HEK293 (cell line): Measurements from ENCODE around the gene UBASH3B.

ENCODE experiments used
- BCL11A ChIP-seq: fragments of 450-650 bp; formaldehyde crosslinking; IDR thresholded peaks from 2 replicates; pipeline ENCODE4 v1.5.1; 2016; ENCODE audit warnings: low read depth, missing biosample characterization, missing genetic modification characterization
- TCF7L2 ChIP-seq: IDR thresholded peaks from 2 replicates; pipeline ENCODE4 v1.6.1; 2011; ENCODE audit warnings: low read depth, mild to moderate bottlenecking, inconsistent platforms, low read length, moderate library complexity, borderline replicate concordance
- TRIM28 ChIP-seq: IDR thresholded peaks from 2 replicates; pipeline ENCODE4 v1.6.1; 2011; ENCODE audit warnings: low read length, control low read depth, borderline replicate concordance
- ZNF19 ChIP-seq: fragments of 450-650 bp; formaldehyde crosslinking; IDR thresholded peaks from 2 replicates; pipeline ENCODE4; 2016; ENCODE audit warnings: missing biosample characterization, missing genetic modification characterization, low read depth
- ZNF24 ChIP-seq: fragments of 450-650 bp; formaldehyde crosslinking; IDR thresholded peaks from 2 replicates; pipeline ENCODE4 v1.5.1; 2016; ENCODE audit warnings: missing biosample characterization, missing genetic modification characterization
- ZNF274 ChIP-seq, 2 experiments: fragments of 200-500 bp in 1 of 2; fragments of 450-650 bp in 1 of 2; sonication (Bioruptor generic) in 1 of 2; formaldehyde crosslinking in 1 of 2; IDR thresholded peaks; 2 replicates each; pipeline versions ENCODE4 v1.5.1 to v1.6.1; 2014 to 2016; ENCODE audit warnings: borderline replicate concordance in 1 of 2, inconsistent platforms in 1 of 2, low read length in 1 of 2, missing biosample characterization in 1 of 2, missing genetic modification characterization in 1 of 2
- ZNF561 ChIP-seq: fragments of 450-650 bp; IDR thresholded peaks from 2 replicates; pipeline ENCODE4 v1.5.1; 2018; ENCODE audit warnings: missing biosample characterization, missing genetic modification characterization, borderline replicate concordance
- TF ChIP-seq, protein P1 (sequence below): fragments of 450-650 bp; formaldehyde crosslinking; optimal IDR thresholded peaks from 2 replicates; pipeline ENCODE3; 2016; ENCODE audit warnings: missing biosample characterization, mild to moderate bottlenecking, missing genetic modification characterization
- TF ChIP-seq, protein P2 (sequence below): sonication (generic); formaldehyde crosslinking; IDR thresholded peaks from 2 replicates; pipeline ENCODE4 v1.8.1; 2022; ENCODE audit warnings: mild to moderate bottlenecking, moderate library complexity, missing genetic modification reagents
- TF ChIP-seq, protein P3 (sequence below): fragments of 450-650 bp; formaldehyde crosslinking; IDR thresholded peaks from 2 replicates; pipeline ENCODE4 v1.5.1; 2016; ENCODE audit warnings: missing biosample characterization, missing genetic modification characterization
- TF ChIP-seq, protein P4 (sequence below): fragments of 450-650 bp; formaldehyde crosslinking; IDR thresholded peaks from 2 replicates; pipeline ENCODE4 v1.5.1; 2016; ENCODE audit warnings: missing biosample characterization, missing genetic modification characterization, low read depth
- TF ChIP-seq, protein P5 (sequence below): fragments of 450-650 bp; formaldehyde crosslinking; IDR thresholded peaks from 2 replicates; pipeline ENCODE4 v1.5.1; 2016; ENCODE audit warnings: missing biosample characterization, missing genetic modification characterization

DNA sequence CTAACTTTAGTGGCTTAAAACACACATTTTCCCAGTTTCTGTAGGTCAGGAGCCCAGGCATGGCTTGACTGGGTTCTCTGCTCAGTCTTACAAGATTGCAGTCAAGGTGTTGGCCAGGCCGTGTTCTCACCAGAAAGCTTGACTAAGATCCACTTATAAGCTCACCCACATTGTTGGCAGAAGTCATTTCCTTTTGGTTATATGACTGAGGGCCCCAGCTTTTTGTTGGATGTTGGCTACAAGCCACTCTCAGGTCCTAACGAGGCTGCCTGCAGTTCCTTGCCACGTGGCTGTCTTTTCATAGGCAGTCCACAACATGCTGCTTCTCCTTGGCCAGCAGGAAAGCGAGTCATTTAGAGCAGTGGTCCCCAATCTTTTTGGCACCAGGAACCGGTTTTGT lies 103.5 kb downstream of the UBASH3B start:
- TF ChIP-seq, protein P1, sequence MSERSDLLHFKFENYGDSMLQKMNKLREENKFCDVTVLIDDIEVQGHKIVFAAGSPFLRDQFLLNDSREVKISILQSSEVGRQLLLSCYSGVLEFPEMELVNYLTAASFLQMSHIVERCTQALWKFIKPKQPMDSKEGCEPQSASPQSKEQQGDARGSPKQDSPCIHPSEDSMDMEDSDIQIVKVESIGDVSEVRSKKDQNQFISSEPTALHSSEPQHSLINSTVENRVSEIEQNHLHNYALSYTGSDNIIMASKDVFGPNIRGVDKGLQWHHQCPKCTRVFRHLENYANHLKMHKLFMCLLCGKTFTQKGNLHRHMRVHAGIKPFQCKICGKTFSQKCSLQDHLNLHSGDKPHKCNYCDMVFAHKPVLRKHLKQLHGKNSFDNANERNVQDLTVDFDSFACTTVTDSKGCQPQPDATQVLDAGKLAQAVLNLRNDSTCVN = no peak
- no peak for TF ChIP-seq TCF7L2
- TF ChIP-seq, protein P2, sequence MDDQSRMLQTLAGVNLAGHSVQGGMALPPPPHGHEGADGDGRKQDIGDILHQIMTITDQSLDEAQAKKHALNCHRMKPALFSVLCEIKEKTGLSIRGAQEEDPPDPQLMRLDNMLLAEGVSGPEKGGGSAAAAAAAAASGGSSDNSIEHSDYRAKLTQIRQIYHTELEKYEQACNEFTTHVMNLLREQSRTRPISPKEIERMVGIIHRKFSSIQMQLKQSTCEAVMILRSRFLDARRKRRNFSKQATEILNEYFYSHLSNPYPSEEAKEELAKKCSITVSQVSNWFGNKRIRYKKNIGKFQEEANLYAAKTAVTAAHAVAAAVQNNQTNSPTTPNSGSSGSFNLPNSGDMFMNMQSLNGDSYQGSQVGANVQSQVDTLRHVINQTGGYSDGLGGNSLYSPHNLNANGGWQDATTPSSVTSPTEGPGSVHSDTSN (CRISPR knock-in tag) = no peak
- TF ChIP-seq, protein P3, sequence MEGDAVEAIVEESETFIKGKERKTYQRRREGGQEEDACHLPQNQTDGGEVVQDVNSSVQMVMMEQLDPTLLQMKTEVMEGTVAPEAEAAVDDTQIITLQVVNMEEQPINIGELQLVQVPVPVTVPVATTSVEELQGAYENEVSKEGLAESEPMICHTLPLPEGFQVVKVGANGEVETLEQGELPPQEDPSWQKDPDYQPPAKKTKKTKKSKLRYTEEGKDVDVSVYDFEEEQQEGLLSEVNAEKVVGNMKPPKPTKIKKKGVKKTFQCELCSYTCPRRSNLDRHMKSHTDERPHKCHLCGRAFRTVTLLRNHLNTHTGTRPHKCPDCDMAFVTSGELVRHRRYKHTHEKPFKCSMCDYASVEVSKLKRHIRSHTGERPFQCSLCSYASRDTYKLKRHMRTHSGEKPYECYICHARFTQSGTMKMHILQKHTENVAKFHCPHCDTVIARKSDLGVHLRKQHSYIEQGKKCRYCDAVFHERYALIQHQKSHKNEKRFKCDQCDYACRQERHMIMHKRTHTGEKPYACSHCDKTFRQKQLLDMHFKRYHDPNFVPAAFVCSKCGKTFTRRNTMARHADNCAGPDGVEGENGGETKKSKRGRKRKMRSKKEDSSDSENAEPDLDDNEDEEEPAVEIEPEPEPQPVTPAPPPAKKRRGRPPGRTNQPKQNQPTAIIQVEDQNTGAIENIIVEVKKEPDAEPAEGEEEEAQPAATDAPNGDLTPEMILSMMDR (tag by site-specific recombination) = no peak
- no peak for TF ChIP-seq ZNF19
- TF ChIP-seq ZNF561 (tag by site-specific recombination) = no peak
- TF ChIP-seq BCL11A (tag by site-specific recombination) = no peak
- TF ChIP-seq, protein P4, sequence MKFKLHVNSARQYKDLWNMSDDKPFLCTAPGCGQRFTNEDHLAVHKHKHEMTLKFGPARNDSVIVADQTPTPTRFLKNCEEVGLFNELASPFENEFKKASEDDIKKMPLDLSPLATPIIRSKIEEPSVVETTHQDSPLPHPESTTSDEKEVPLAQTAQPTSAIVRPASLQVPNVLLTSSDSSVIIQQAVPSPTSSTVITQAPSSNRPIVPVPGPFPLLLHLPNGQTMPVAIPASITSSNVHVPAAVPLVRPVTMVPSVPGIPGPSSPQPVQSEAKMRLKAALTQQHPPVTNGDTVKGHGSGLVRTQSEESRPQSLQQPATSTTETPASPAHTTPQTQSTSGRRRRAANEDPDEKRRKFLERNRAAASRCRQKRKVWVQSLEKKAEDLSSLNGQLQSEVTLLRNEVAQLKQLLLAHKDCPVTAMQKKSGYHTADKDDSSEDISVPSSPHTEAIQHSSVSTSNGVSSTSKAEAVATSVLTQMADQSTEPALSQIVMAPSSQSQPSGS (tag by site-specific recombination) = no peak
- no peak for TF ChIP-seq ZNF274 (IDR thresholded peaks at IDR 0.05; ENCODE audit: low read length)
- no peak for TF ChIP-seq ZNF274 (tag by site-specific recombination; IDR thresholded peaks at IDR 0.05; ENCODE audit: borderline replicate concordance)
- TF ChIP-seq, protein P5, sequence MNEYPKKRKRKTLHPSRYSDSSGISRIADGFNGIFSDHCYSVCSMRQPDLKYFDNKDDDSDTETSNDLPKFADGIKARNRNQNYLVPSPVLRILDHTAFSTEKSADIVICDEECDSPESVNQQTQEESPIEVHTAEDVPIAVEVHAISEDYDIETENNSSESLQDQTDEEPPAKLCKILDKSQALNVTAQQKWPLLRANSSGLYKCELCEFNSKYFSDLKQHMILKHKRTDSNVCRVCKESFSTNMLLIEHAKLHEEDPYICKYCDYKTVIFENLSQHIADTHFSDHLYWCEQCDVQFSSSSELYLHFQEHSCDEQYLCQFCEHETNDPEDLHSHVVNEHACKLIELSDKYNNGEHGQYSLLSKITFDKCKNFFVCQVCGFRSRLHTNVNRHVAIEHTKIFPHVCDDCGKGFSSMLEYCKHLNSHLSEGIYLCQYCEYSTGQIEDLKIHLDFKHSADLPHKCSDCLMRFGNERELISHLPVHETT (tag by site-specific recombination) = no peak
- no peak for TF ChIP-seq TRIM28
- no peak for TF ChIP-seq ZNF24 (tag by site-specific recombination)
